LNCaP clone FGC (cell line): ENCODE results near the gene PCSK6.

Experiments
- DNase-seq: peaks from one replicate; pipeline ENCODE4 v3.0.0-alpha.2; 2011; ENCODE audit warnings: low read depth
- H3K4me3 ChIP-seq: 2 replicates; pipeline ENCODE4 v1.5.1; 2011; ENCODE audit warnings: mild to moderate bottlenecking, low read depth, low read length, control low read depth
- CTCF ChIP-seq: IDR thresholded peaks from 2 replicates; pipeline ENCODE4 v1.5.1; 2012; ENCODE audit warnings: mild to moderate bottlenecking; ENCODE audit not compliant: control insufficient read depth, insufficient read depth; ENCODE audit errors: extremely low read depth

The PCSK6 gene

GRCh38 chr15:101313041-101313761 is 176.3 kb downstream of the PCSK6 start:
- TF ChIP-seq CTCF = no peak
- no peak overlapping the region for H3K4me3 ChIP-seq
- DNase-seq = no peak

GRCh38 chr15:101310508-101310907 is 179.0 kb downstream of the PCSK6 start:
- TF ChIP-seq CTCF = no peak
- H3K4me3 ChIP-seq = no peak overlapping the region
- no peak for DNase-seq

- no peak for DNase-seq
- no peak overlapping the region for H3K4me3 ChIP-seq
- no peak for TF ChIP-seq CTCF
Observed at GRCh38 chr15:101310161-101310480, 179.4 kb downstream of the PCSK6 start.

- no peak for DNase-seq
- no peak overlapping the region for H3K4me3 ChIP-seq
Observed at GRCh38 chr15:101309436-101310160, 179.9 kb downstream of the PCSK6 start.

GRCh38 chr15:101308604-101309435 is 180.7 kb downstream of the PCSK6 start:
- no peak for TF ChIP-seq CTCF
- DNase-seq = no peak
- H3K4me3 ChIP-seq = no peak overlapping the region

More at GRCh38 chr15:101309436-101310160, 179.9 kb downstream of the PCSK6 start:
- TF ChIP-seq CTCF = no peak

GRCh38 chr15:101307897-101308603 is 181.5 kb downstream of the PCSK6 start:
- TF ChIP-seq CTCF = no peak
- H3K4me3 ChIP-seq = no peak overlapping the region
- no peak for DNase-seq
